Measurements from ENCODE around the gene NKX2-2.
"Not testable (repeated sequence)": the region's sequence is repeated elsewhere in the genome, so short reads cannot be mapped to it uniquely, and the experiment has no call there.

The NKX2-2 gene

DNA sequence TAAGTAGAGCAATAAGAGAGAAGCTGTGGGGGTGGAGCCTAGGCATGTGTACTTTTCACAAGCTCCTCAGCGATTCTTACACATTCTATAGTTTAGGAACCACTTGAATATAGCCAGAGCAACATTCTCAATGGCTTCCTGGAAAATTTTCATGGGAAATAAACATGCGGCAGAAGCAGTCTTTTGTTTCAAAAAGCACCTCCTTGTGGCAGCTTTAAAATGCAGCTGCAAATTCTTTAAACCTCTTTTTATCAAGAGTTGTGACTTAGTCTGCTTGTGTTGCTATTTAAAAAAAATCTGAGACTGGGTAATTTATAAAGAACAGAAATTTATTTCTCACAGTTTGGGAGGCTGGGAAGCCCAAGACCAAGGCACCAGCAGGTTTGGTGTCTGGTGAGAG, 23.8 kb downstream of the NKX2-2 start:
- H3K36me3 Mint-ChIP-seq = no peaks in the 10 kb centered on the region
- H3K9me3 Mint-ChIP-seq = peaks cover 0 to 3% of the 10 kb centered on the region in 2 donors
- no peak overlapping the region for H3K27ac Mint-ChIP-seq
- no peak overlapping the region for H3K4me3 Mint-ChIP-seq
- ATAC-seq (replicated peaks) = no peak
- DNase-seq = no peak
- H3K27me3 Mint-ChIP-seq = peaks cover 39 to 59% of the 10 kb centered on the region in 2 donors
- no peaks in the 10 kb centered on the region for H3K4me1 Mint-ChIP-seq

DNA sequence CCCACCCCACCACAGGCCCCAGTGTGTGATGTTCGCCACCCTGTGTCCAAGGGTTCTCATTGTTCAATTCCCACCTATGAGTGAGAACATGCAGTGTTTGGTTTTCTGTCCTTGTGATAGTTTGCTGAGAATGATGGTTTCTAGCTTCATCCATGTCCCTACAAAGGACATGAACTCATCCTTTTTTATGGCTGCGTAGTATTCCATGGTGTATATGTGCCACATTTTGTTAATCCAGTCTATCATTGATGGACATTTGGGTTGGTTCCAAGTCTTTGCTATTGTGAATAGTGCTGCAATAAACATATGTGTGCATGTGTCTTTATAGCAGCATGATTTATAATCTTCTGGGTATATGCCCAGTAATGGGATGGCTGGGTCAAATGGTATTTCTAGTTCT, 33.7 kb downstream of the NKX2-2 start:
- peaks cover 33 to 55% of the 10 kb centered on the region in 2 donors for H3K27me3 Mint-ChIP-seq
- not testable (repeated sequence) for H3K27ac Mint-ChIP-seq; H3K4me1 Mint-ChIP-seq; H3K4me3 Mint-ChIP-seq; H3K9me3 Mint-ChIP-seq; H3K36me3 Mint-ChIP-seq; DNase-seq; ATAC-seq (replicated peaks)

DNA sequence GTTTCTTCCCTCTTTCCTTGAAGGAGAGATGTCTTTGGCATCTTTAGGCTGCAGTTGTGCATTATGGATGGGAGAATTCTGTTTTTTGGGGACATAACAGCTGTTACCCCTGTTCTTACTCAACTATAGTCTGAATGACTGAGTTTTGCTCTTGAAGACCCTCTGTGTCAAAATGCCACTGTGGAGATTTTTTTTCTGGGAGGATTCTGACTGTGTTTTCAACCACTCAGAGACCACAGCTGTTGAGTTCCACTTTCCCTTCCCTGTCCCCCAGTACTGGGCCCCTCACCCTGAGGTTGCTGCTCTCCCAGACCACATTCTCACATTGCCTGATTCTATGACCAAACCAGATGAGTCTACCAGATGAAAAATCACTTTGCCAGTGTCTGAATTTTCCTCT, 48.1 kb downstream of the NKX2-2 start:
- ATAC-seq (replicated peaks) (no peak), DNase-seq (no peak)
- Mint-ChIP-seq H3K36me3 (no peaks in the 10 kb centered on the region), H3K4me1 (no peaks in the 10 kb centered on the region), H3K27ac (no peak overlapping the region), H3K9me3 (peaks cover 6 to 8% of the 10 kb centered on the region in 2 donors), H3K4me3 (no peak overlapping the region), H3K27me3 (peaks cover 19 to 23% of the 10 kb centered on the region in 2 donors)

DNA sequence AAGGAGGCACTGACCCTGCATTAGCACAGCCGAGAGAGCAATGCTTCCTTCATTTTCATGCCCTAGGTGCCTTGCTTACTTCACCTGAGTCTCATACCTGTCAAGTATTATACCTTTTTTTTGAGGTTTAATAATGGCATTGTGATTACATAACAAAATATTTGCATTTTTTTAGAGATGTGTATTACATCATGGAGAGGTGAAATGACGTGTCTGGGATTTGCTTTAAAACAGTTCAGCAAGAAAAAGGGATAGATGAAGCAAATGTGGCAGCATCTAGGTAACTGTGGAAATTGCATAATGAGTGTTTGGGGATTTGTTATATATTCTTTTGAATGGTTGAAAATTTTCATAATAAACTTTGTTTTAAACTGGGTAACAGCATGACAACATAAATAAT, 48.9 kb downstream of the NKX2-2 start:
- ATAC-seq (replicated peaks) (no peak), DNase-seq (no peak)
- Mint-ChIP-seq H3K27ac (no peak overlapping the region), H3K9me3 (peaks cover 6 to 8% of the 10 kb centered on the region in 2 donors), H3K4me1 (no peaks in the 10 kb centered on the region), H3K36me3 (no peaks in the 10 kb centered on the region), H3K27me3 (peaks cover 19 to 22% of the 10 kb centered on the region in 2 donors), H3K4me3 (no peak overlapping the region)
